GM12878 (cell line): ENCODE measurements around the gene MPHOSPH9.

Experiments
- ATF2 ChIP-seq: IDR thresholded peaks from 2 replicates; pipeline ENCODE4 v1.6.1; 2012; ENCODE audit warnings: low read length, inconsistent platforms
- CBX3 ChIP-seq: fragments of 200-600 bp; sonication (generic); IDR thresholded peaks from 2 replicates; pipeline ENCODE4 v1.6.1; 2016; ENCODE audit warnings: low read depth, borderline replicate concordance
- CTCF ChIP-seq, 3 experiments: IDR thresholded peaks in 2 of 3; conservative IDR thresholded peaks in 1 of 3; 2 replicates each; pipeline ENCODE4 v1.5.1; 2011; ENCODE audit warnings: low read depth in 3 of 3, low read length in 3 of 3, mild to moderate bottlenecking in 3 of 3, control low read depth in 2 of 3, moderate library complexity in 2 of 3, inconsistent platforms in 1 of 3, mixed read lengths in 1 of 3; ENCODE audit not compliant: control insufficient read depth in 2 of 3, insufficient read depth in 1 of 3; ENCODE audit errors: extremely low read depth in 1 of 3
- JUND ChIP-seq: IDR thresholded peaks from 2 replicates; pipeline ENCODE4 v1.6.1; 2012; ENCODE audit warnings: low read depth, mild to moderate bottlenecking, low read length, improper control_type of control experiment, moderate library complexity
- KLF5 ChIP-seq: fragments of 450-650 bp; IDR thresholded peaks from 2 replicates; pipeline ENCODE4 v1.6.1; 2014; ENCODE audit warnings: mild to moderate bottlenecking; ENCODE audit not compliant: partially characterized antibody
- SMC3 ChIP-seq: IDR thresholded peaks from 2 replicates; pipeline ENCODE4 v1.6.1; 2011; ENCODE audit warnings: low read length, improper control_type of control experiment, borderline replicate concordance
- ZBTB4 ChIP-seq: fragments of 450-650 bp; formaldehyde crosslinking; IDR thresholded peaks from 2 replicates; pipeline ENCODE4 v1.4.0; 2022; ENCODE audit warnings: mild to moderate bottlenecking, moderate library complexity
- ZNF274 ChIP-seq: IDR thresholded peaks from one replicate; pipeline ENCODE4 v1.8.0; 2011; ENCODE audit not compliant: insufficient read length, insufficient read depth
- TF ChIP-seq, protein P1 (sequence below): fragments of 450-650 bp; IDR thresholded peaks from 2 replicates; pipeline ENCODE4 v1.6.1; 2017; ENCODE audit warnings: mild to moderate bottlenecking, moderate library complexity
- TF ChIP-seq, protein P2 (sequence below): IDR thresholded peaks from 2 replicates; pipeline ENCODE4 v1.6.1; 2012; ENCODE audit warnings: low read depth, low read length, improper control_type of control experiment

DNA sequence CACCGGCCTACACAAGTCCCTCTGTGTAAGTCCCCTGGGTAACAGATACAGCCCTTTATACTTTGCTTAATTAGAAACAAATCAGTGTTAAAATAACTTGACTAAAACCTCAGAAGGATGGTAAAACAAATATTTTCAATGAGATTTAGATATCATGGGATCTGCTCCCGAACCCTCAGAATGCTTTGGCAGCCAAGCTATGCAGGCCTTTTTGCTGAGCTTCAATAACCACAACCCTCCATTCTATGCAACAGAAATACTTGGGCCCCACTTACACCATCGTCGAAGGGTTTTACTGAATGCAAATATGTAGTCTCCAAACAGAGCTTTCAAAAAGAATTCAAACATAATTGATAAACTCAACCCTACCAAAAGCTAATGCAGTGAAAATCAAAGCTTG is 52.8 kb downstream of the MPHOSPH9 start:
- TF ChIP-seq CTCF (IDR thresholded peaks at IDR 0.05 in 2 of 3, conservative IDR thresholded peaks at IDR 0.05 in 1 of 3; ENCODE audit: control insufficient read depth in 2 of 3, extremely low read depth in 1 of 3, insufficient read depth in 1 of 3, low read depth in 3 of 3, low read length in 3 of 3) (no peak), KLF5 (no peak), ZBTB4 (CRISPR knock-in tag) (no peak), CBX3 (no peak), ZNF274 (no peak), JUND (no peak), ATF2 (no peak), SMC3 (no peak)
- TF ChIP-seq, protein P1, sequence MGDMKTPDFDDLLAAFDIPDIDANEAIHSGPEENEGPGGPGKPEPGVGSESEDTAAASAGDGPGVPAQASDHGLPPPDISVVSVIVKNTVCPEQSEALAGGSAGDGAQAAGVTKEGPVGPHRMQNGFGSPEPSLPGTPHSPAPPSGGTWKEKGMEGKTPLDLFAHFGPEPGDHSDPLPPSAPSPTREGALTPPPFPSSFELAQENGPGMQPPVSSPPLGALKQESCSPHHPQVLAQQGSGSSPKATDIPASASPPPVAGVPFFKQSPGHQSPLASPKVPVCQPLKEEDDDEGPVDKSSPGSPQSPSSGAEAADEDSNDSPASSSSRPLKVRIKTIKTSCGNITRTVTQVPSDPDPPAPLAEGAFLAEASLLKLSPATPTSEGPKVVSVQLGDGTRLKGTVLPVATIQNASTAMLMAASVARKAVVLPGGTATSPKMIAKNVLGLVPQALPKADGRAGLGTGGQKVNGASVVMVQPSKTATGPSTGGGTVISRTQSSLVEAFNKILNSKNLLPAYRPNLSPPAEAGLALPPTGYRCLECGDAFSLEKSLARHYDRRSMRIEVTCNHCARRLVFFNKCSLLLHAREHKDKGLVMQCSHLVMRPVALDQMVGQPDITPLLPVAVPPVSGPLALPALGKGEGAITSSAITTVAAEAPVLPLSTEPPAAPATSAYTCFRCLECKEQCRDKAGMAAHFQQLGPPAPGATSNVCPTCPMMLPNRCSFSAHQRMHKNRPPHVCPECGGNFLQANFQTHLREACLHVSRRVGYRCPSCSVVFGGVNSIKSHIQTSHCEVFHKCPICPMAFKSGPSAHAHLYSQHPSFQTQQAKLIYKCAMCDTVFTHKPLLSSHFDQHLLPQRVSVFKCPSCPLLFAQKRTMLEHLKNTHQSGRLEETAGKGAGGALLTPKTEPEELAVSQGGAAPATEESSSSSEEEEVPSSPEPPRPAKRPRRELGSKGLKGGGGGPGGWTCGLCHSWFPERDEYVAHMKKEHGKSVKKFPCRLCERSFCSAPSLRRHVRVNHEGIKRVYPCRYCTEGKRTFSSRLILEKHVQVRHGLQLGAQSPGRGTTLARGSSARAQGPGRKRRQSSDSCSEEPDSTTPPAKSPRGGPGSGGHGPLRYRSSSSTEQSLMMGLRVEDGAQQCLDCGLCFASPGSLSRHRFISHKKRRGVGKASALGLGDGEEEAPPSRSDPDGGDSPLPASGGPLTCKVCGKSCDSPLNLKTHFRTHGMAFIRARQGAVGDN: no peak
- TF ChIP-seq, protein P2, sequence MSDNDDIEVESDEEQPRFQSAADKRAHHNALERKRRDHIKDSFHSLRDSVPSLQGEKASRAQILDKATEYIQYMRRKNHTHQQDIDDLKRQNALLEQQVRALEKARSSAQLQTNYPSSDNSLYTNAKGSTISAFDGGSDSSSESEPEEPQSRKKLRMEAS: no peak
